ENCODE measurements around the gene PAK4.
"Not testable (repeated sequence)": the region's sequence is repeated elsewhere in the genome, so short reads cannot be mapped to it uniquely, and the experiment has no call there.

- TF ChIP-seq CTCF (IDR thresholded peaks at IDR 0.05); POLR2AphosphoS5 (IDR thresholded peaks at IDR 0.05; ENCODE audit: insufficient read depth in 1 of 2, low read depth in 1 of 2); POLR2A (IDR thresholded peaks at IDR 0.05): not testable (repeated sequence)
These were observed 29.6 kb upstream of the PAK4 start for GRCh38 chr19:39095799-39096540.

Data from vagina (tissue), 2 donors.